HUES48 (cell line): ENCODE results near the gene ZMPSTE24.

Experiments used
- H3K27ac ChIP-seq: one replicate; pipeline ENCODE4 v1.7.0; 2013; ENCODE audit warnings: low read depth, low read length, inconsistent platforms
- H3K27me3 ChIP-seq: 2 replicates; pipeline ENCODE4 v1.6.1; 2013; ENCODE audit warnings: mild to moderate bottlenecking, low read length; ENCODE audit not compliant: control insufficient read depth, insufficient read depth
- H3K36me3 ChIP-seq: 2 replicates; pipeline ENCODE4 v1.6.1; 2013; ENCODE audit warnings: low read length; ENCODE audit not compliant: control insufficient read depth, insufficient read depth
- H3K4me1 ChIP-seq: 2 replicates; pipeline ENCODE4 v1.6.1; 2013; ENCODE audit warnings: mild to moderate bottlenecking, low read length; ENCODE audit not compliant: control insufficient read depth, insufficient read depth
- H3K4me3 ChIP-seq: 2 replicates; pipeline ENCODE4 v1.5.1; 2013; ENCODE audit warnings: mild to moderate bottlenecking, low read depth, low read length
- H3K9ac ChIP-seq: 2 replicates; pipeline ENCODE4 v1.6.1; 2013; ENCODE audit warnings: mild to moderate bottlenecking, low read depth, low read length, moderate library complexity
- H3K9me3 ChIP-seq: 2 replicates; pipeline ENCODE4 v1.6.1; 2013; ENCODE audit warnings: low read length; ENCODE audit not compliant: control insufficient read depth, insufficient read depth

The ZMPSTE24 gene

DNA sequence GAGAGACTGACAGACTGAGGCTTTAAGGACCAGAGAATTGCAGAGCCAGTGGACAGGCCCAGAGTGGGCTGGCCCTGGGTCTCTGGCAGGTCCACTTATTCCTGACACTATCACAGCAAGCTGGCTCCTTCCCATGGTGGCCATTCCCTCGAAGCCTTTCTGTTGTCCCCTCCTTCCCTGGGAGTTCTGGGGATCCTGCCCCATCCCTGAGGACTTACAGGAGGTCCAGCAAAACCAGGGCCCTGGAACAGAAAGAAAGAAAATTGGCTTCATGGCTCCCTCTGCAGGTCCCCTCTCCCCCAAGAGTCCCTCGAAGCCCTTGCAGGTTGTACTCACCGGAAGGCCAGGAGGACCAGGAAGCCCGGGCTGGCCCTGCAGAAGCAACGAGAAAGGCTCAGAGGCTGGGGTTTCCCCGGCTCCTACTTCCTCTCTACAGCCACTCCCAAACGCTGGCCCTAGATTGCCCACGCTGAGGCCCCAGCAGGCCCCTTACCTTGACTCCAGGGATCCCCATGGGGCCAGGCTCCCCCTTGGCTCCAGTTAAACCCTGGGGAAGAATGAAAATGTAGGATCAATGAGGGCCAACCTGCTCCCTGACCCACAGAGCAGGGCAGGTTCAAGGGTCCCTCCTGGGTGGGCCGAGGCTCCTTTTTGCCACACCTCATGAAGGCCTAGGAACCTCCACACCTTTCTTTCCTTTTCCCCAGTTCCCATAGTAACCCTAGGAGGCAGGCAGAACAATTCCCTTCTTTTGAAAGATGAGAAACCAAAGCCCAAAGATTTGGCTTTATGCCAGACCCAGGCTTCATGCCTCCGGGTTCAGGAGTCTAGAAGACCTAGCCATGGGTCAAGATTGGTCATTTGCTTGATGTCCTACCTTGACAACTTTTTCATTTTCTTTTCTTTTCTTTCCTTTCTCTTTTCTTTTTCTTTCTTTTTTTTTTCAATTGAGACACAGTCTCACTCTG lies 54.5 kb downstream of the ZMPSTE24 start:
- H3K27me3 ChIP-seq: peaks cover 40% of the 10 kb centered on the region
- peaks cover 16% of the 10 kb centered on the region for H3K4me1 ChIP-seq
- no peaks in the 10 kb centered on the region for H3K9me3 ChIP-seq
- no peak overlapping the region for H3K4me3 ChIP-seq
- no peaks in the 10 kb centered on the region for H3K36me3 ChIP-seq
- no peak overlapping the region for H3K9ac ChIP-seq
- H3K27ac ChIP-seq: no peak overlapping the region

GRCh38 chr1:40313329-40313957 lies 55.4 kb downstream of the ZMPSTE24 start:
- H3K9ac ChIP-seq: no peak overlapping the region
- H3K4me3 ChIP-seq: no peak overlapping the region
- no peak overlapping the region for H3K27ac ChIP-seq
- peaks cover 20% of the 10 kb centered on the region for H3K4me1 ChIP-seq
- no peaks in the 10 kb centered on the region for H3K36me3 ChIP-seq
- no peaks in the 10 kb centered on the region for H3K9me3 ChIP-seq
- peaks cover 48% of the 10 kb centered on the region for H3K27me3 ChIP-seq

DNA sequence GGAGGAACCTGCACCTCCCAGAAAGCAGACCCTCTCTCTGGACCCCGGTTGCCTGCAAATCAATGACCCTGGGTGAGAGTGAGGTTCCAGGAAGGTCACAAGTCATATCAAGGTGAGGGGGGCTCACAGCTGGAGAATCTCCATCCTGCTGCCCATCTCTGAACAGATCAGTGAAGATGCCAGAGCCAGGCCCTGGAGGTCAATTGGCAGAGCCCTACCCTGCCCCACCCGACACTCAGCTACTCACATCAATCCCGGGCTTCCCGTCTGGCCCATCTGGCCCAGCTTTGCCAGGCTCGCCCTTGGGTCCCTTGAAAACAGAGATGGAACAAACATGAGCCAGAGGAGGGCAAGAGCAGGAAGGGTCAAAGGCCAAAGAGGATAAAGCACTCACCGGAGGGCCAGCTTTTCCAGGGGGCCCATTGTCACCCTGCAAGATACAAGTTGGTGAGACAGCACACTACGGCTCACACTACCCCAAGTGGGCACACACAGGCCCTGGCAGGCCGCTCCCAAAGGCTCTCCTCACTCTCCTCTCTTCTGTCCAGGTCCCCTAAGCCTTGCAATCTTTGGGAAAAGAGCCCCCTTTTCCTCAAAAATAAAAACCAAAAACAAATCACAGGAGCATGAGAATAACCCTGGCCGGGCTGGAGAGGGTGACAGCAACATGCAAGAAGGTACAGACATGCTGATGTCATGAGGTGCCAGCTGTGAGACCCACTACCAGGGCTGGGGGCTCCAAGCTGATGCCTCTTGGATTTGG lies 56.1 kb downstream of the ZMPSTE24 start:
- Histone ChIP-seq H3K4me1 (peaks cover 20% of the 10 kb centered on the region), H3K9ac (no peak overlapping the region), H3K27me3 (peaks cover 55% of the 10 kb centered on the region), H3K36me3 (no peaks in the 10 kb centered on the region), H3K4me3 (no peak overlapping the region; the same call in 1 of the 2 replicates), H3K27ac (no peak overlapping the region), H3K9me3 (no peaks in the 10 kb centered on the region)

DNA sequence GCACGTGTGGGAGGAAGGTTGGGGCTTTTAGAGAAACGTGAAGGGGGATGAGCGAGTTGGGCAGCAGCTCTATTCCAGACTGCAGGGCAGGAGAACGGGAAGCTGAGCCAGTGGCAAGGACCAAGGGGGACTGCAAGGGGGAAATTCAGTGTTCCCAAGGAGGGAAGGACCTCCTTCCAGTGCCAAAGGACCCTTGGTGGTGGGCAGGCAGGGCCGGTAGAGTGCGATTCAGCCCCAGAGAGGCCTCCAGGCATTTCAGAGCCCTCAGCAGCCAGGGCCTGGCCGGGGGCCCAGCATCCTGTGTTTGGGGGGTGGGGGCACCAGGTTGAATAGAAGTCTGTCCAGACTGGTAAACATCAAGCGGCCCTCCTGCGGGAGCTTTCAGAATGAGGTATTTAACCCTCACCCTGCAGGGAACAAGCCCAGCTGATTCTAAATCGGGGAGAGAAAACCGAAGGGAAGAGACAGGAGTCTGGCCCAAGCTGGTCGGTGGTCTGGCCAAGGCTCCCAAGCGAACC lies 56.7 kb downstream of the ZMPSTE24 start:
- peaks cover 59% of the 10 kb centered on the region for H3K27me3 ChIP-seq
- no peak overlapping the region for H3K9ac ChIP-seq
- H3K36me3 ChIP-seq: no peaks in the 10 kb centered on the region
- H3K4me3 ChIP-seq: peak overlapping the region; percentile 49
- peaks cover 20% of the 10 kb centered on the region for H3K4me1 ChIP-seq
- peak overlapping the region; percentile 72 for H3K27ac ChIP-seq
- H3K9me3 ChIP-seq: no peaks in the 10 kb centered on the region

- Histone ChIP-seq H3K36me3 (no peaks in the 10 kb centered on the region), H3K4me3 (peak overlapping the region; percentile 49), H3K27ac (peak overlapping the region; percentile 72), H3K27me3 (peaks cover 59% of the 10 kb centered on the region), H3K4me1 (peaks cover 20% of the 10 kb centered on the region), H3K9ac (no peak overlapping the region), H3K9me3 (no peaks in the 10 kb centered on the region)
Measured at GRCh38 chr1:40315239-40315794, 57.3 kb downstream of the ZMPSTE24 start.

GRCh38 chr1:40315795-40316594 lies 58.0 kb downstream of the ZMPSTE24 start:
- H3K27me3 ChIP-seq: peaks cover 59% of the 10 kb centered on the region

GRCh38 chr1:40316595-40317393 lies 58.8 kb downstream of the ZMPSTE24 start, which contains the start of gene COL9A2:
TSS of gene COL9A2 (minus strand) at chr1:40317286. CDS start at chr1:40317197, 89 bp downstream.
- Histone ChIP-seq H3K27me3 (peaks cover 59% of the 10 kb centered on the region), H3K9ac (no peak within 1 kb of the TSS), H3K9me3 (no peaks in the 10 kb centered on the region), H3K36me3 (no peaks in the 10 kb centered on the region), H3K4me3 (peak within 1 kb of the TSS; percentile 49), H3K4me1 (peaks cover 20% of the 10 kb centered on the region), H3K27ac (no peak within 1 kb of the TSS)

More at GRCh38 chr1:40315795-40316594, 58.0 kb downstream of the ZMPSTE24 start:
- Histone ChIP-seq H3K9me3 (no peaks in the 10 kb centered on the region), H3K4me1 (peaks cover 20% of the 10 kb centered on the region), H3K4me3 (peak overlapping the region; percentile 49), H3K36me3 (no peaks in the 10 kb centered on the region), H3K27ac (no peak overlapping the region), H3K9ac (no peak overlapping the region)

GRCh38 chr1:40317394-40318074 lies 59.5 kb downstream of the ZMPSTE24 start:
- H3K36me3 ChIP-seq: no peaks in the 10 kb centered on the region
- peaks cover 20% of the 10 kb centered on the region for H3K4me1 ChIP-seq
- H3K27ac ChIP-seq: no peak overlapping the region
- H3K4me3 ChIP-seq: peak overlapping the region; percentile 49
- no peak overlapping the region for H3K9ac ChIP-seq
- no peaks in the 10 kb centered on the region for H3K9me3 ChIP-seq
- H3K27me3 ChIP-seq: peaks cover 59% of the 10 kb centered on the region

DNA sequence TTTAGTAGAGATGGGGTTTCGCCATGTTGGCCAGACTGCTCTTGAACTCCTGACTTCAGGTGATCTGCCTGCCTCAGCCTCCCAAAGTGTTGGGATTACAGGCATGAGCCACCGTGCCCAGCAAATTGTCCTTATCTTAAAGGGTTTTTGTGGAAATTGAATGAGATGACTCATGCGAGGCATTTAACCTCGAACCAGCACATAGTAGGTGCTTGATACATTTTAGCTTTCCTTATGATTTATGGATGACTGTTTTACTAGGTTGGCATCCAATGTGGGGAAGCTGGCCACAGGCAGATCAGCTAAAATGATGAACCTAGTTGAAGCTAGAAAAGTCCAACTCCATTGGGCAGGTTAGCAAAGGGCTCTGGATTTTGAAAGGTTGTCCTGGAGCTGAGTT lies 60.4 kb downstream of the ZMPSTE24 start:
- Histone ChIP-seq H3K36me3 (no peaks in the 10 kb centered on the region), H3K4me3 (no peak overlapping the region), H3K27ac (no peak overlapping the region), H3K27me3 (peaks cover 57% of the 10 kb centered on the region), H3K9me3 (no peaks in the 10 kb centered on the region), H3K9ac (no peak overlapping the region), H3K4me1 (peaks cover 20% of the 10 kb centered on the region)
